Spleen (tissue), 11 donors: Measurements from ENCODE around the gene MERTK. TPM values are rescaled to one million over a fixed set of nuclear protein-coding genes. Genes with fewer than 3 reads are reported as not detected.

Experiments
- DNase-seq: peaks from one replicate; pipeline ENCODE4 v3.0.0-alpha.2; 2020
- H3K27ac ChIP-seq, 8 donors: fragments of 200-600 bp; sonication (generic) in 7 of 8; 1 replicate in 4 of 8; 2 replicates in 4 of 8; pipeline versions ENCODE4 v1.5.0 to v1.8.0; 2016 to 2021; ENCODE audit warnings: inconsistent platforms in 4 of 8, mild to moderate bottlenecking in 4 of 8, moderate library complexity in 1 of 8
- H3K27me3 ChIP-seq, 7 donors: fragments of 200-600 bp; sonication (generic) in 6 of 7; replicated peaks in 1 of 7; 1 replicate in 4 of 7; 2 replicates in 3 of 7; pipeline versions ENCODE4 v1.5.0 to v1.8.0; 2016 to 2021; ENCODE audit warnings: inconsistent platforms in 3 of 7, mild to moderate bottlenecking in 1 of 7
- H3K36me3 ChIP-seq, 6 donors: fragments of 200-600 bp; sonication (generic) in 5 of 6; 1 replicate in 4 of 6; 2 replicates in 2 of 6; pipeline versions ENCODE4 v1.5.0 to v1.8.0; 2016 to 2021; ENCODE audit warnings: inconsistent platforms in 2 of 6
- H3K4me1 ChIP-seq, 6 donors: fragments of 200-600 bp; sonication (generic) in 5 of 6; 1 replicate in 3 of 6; 2 replicates in 3 of 6; pipeline versions ENCODE4 v1.5.0 to v1.8.0; 2016 to 2021; ENCODE audit warnings: inconsistent platforms in 3 of 6
- H3K4me3 ChIP-seq, 8 donors: fragments of 200-600 bp; sonication (generic) in 7 of 8; 1 replicate in 4 of 8; 2 replicates in 4 of 8; pipeline versions ENCODE4 v1.5.0 to v1.8.0; 2016 to 2021; ENCODE audit warnings: inconsistent platforms in 4 of 8, mild to moderate bottlenecking in 4 of 8, moderate library complexity in 2 of 8
- H3K9me3 ChIP-seq, 8 donors: fragments of 200-600 bp; sonication (generic) in 7 of 8; 1 replicate in 4 of 8; 2 replicates in 4 of 8; pipeline versions ENCODE4 v1.5.0 to v1.8.0; 2016 to 2021; ENCODE audit warnings: inconsistent platforms in 4 of 8
- CTCF ChIP-seq, 11 experiments: fragments of 200-600 bp in 7 of 11; fragments of 450-650 bp in 4 of 11; sonication (generic) in 4 of 11; IDR thresholded peaks in 8 of 11; conservative IDR thresholded peaks in 3 of 11; 1 replicate in 7 of 11; 2 replicates in 4 of 11; pipeline versions ENCODE4 v1.4.0 to v1.8.0; 2016 to 2021; ENCODE audit warnings: antibody characterized with exemption in 11 of 11, inconsistent platforms in 4 of 11, mild to moderate bottlenecking in 1 of 11
- POLR2A ChIP-seq, 3 donors: fragments of 450-650 bp; IDR thresholded peaks; one replicate each; pipeline ENCODE4 v1.5.1; 2017; ENCODE audit warnings: antibody characterized with exemption in 3 of 3, mild to moderate bottlenecking in 1 of 3
- POLR2AphosphoS5 ChIP-seq, 3 donors: sonication (generic); formaldehyde crosslinking; IDR thresholded peaks; one replicate each; pipeline ENCODE4 v1.5.1; 2017; ENCODE audit warnings: antibody characterized with exemption in 3 of 3
- WGBS, 5 donors: extraction: QIAGEN DNeasy Blood & Tissue Kit in 3 of 5; methylation state at CpG; one replicate each; pipeline versions ENCODE4 v1.1.5 to v1.1.7; 2013 to 2018; 5-methylcytosine and 5-hydroxymethylcytosine counted together
- intact Hi-C: fragments of 100-400 bp; cut with DNase I; formaldehyde crosslinking; loops from one replicate; pipeline ENCODE4 v1.15.0; 2023; ENCODE audit warnings: low total_unique reads
- polyA plus RNA-seq, 3 donors: library from polyadenylated mRNA; stranded (reverse); fragments of 200-250 nt; gene quantifications; one replicate each; pipeline ENCODE4 v1.2.1, GENCODE V29; 2013
- total RNA-seq, 7 donors: library from RNA; depleted of rRNA in 3 of 7; stranded (reverse); fragments of >200 nt in 3 of 7; fragmentation: NEBNext Ultra II Directional in 4 of 7; extraction: Animal tissue kit (Norgen Biotek cat#: 25700) in 4 of 7; gene quantifications; one replicate each; pipeline versions ENCODE4 v1.1.0 to v1.2.1, GENCODE V29; 2016 to 2021
- donor health status: healthy with polysubstance abuse.
- donor health status: DM: no; HTN: no; CAD: no; lungs with moderate emphysema.
- donor health status: DM: no; HTN: no; CAD: no.
- donor health status: Bipolar disorder and iron deficiency.
- donor health status: healthy.
- donor health status: DM: no; HTN: no; CAD: no.
- donor health status: DM: yes; HTN: yes; CAD: no.

MERTK gene
- total and polyA plus RNA-seq, 10 donors, result 6.9 to 127 (median 49.7) TPM

- no peak for DNase-seq
- Histone ChIP-seq H3K27ac (no peak overlapping the region), H3K4me3 (no peak overlapping the region), H3K27me3 (no peaks in the 10 kb centered on the region), H3K36me3 (peaks cover 0 to 100% (median 45%) of the 10 kb centered on the region in 6 donors), H3K4me1 (peaks cover 0 to 28% (median 18%) of the 10 kb centered on the region in 6 donors), H3K9me3 (peaks cover 0 to 8% (median 0%) of the 10 kb centered on the region in 8 donors)
- TF ChIP-seq POLR2A (IDR thresholded peaks at IDR 0.05) (no peak), POLR2AphosphoS5 (IDR thresholded peaks at IDR 0.05) (no peak), CTCF (IDR thresholded peaks at IDR 0.05 in 8 of 11, conservative IDR thresholded peaks at IDR 0.05 in 3 of 11) (no peak)
- intact Hi-C loops, result no loop called here
- 84 to 96% (median 90%) methylated on average over 3 of the region's 3 CpGs for WGBS, 5 donors
Measured at GRCh38 chr2:112073875-112074274, 175.5 kb downstream of the MERTK start.

- no peak for TF ChIP-seq POLR2AphosphoS5 (IDR thresholded peaks at IDR 0.05)
- TF ChIP-seq POLR2A (IDR thresholded peaks at IDR 0.05), result no peak
- no peak for TF ChIP-seq CTCF (IDR thresholded peaks at IDR 0.05 in 8 of 11, conservative IDR thresholded peaks at IDR 0.05 in 3 of 11)
- no peaks in the 10 kb centered on the region for H3K27me3 ChIP-seq
- peaks cover 0 to 8% (median 0%) of the 10 kb centered on the region in 8 donors for H3K9me3 ChIP-seq
- DNase-seq, result no peak
- H3K4me3 ChIP-seq, result no peak overlapping the region
- WGBS, 5 donors, result 93 to 98% (median 95%) methylated on average over 1 of the region's 1 CpG
- peaks cover 0 to 100% (median 45%) of the 10 kb centered on the region in 6 donors for H3K36me3 ChIP-seq
- H3K4me1 ChIP-seq, result peaks cover 0 to 28% (median 18%) of the 10 kb centered on the region in 6 donors
- intact Hi-C loops, result no loop called here
- H3K27ac ChIP-seq, result no peak overlapping the region
Measured at GRCh38 chr2:112074506-112074905, 176.1 kb downstream of the MERTK start.

- peaks cover 0 to 8% (median 0%) of the 10 kb centered on the region in 8 donors for H3K9me3 ChIP-seq
- intact Hi-C loops, result no loop called here
- TF ChIP-seq CTCF (IDR thresholded peaks at IDR 0.05 in 8 of 11, conservative IDR thresholded peaks at IDR 0.05 in 3 of 11) (no peak), POLR2A (IDR thresholded peaks at IDR 0.05) (no peak), POLR2AphosphoS5 (IDR thresholded peaks at IDR 0.05) (no peak)
- peaks cover 0 to 28% (median 18%) of the 10 kb centered on the region in 6 donors for H3K4me1 ChIP-seq
- no peaks in the 10 kb centered on the region for H3K27me3 ChIP-seq
- H3K27ac ChIP-seq, result peak overlapping the region in 5 of 8 donors; percentile 9 to 51 (median 49)
- H3K36me3 ChIP-seq, result peaks cover 0 to 100% (median 39%) of the 10 kb centered on the region in 6 donors
- DNase-seq, result no peak
- no peak overlapping the region for H3K4me3 ChIP-seq
- 57 to 66% (median 60%) methylated on average over 8 of the region's 8 CpGs for WGBS, 5 donors
Measured at GRCh38 chr2:112075490-112076260, 177.3 kb downstream of the MERTK start.

- Histone ChIP-seq H3K27ac (no peak overlapping the region), H3K4me3 (no peak overlapping the region), H3K36me3 (peaks cover 0 to 100% (median 44%) of the 10 kb centered on the region in 6 donors), H3K27me3 (no peaks in the 10 kb centered on the region), H3K4me1 (peaks cover 0 to 18% (median 15%) of the 10 kb centered on the region in 6 donors), H3K9me3 (peaks cover 0 to 8% (median 0%) of the 10 kb centered on the region in 8 donors)
- 67 to 100% (median 79%) methylated on average over 1 of the region's 1 CpG for WGBS, 5 donors
- TF ChIP-seq CTCF (IDR thresholded peaks at IDR 0.05 in 8 of 11, conservative IDR thresholded peaks at IDR 0.05 in 3 of 11), result no peak
- TF ChIP-seq POLR2A (IDR thresholded peaks at IDR 0.05), result no peak
- TF ChIP-seq POLR2AphosphoS5 (IDR thresholded peaks at IDR 0.05), result no peak
- no peak for DNase-seq
- intact Hi-C loops, result no loop called here
Measured at GRCh38 chr2:112077814-112078213, 179.4 kb downstream of the MERTK start.
